Measurements from ENCODE around the gene CIAO1.
"Not testable (repeated sequence)": the region's sequence is repeated elsewhere in the genome, so short reads cannot be mapped to it uniquely, and the experiment has no call there.

CIAO1 gene

GRCh38 chr2:96276787-96277499 lies 10.9 kb downstream of the CIAO1 start:
- no peak for DNase-seq (ENCODE audit: low read depth)

- DNase-seq (ENCODE audit: low read depth) = no peak
Observed at GRCh38 chr2:96287273-96287856, 21.3 kb downstream of the CIAO1 start.

GRCh38 chr2:96291751-96292150 lies 25.7 kb downstream of the CIAO1 start:
- no peak for DNase-seq (ENCODE audit: low read depth)

- DNase-seq (ENCODE audit: low read depth) = not testable (repeated sequence)
Observed at GRCh38 chr2:96294271-96294670, 28.2 kb downstream of the CIAO1 start.

- no peak for DNase-seq (ENCODE audit: low read depth)
Observed at GRCh38 chr2:96296925-96297324, 30.9 kb downstream of the CIAO1 start.

- no peak for DNase-seq (ENCODE audit: low read depth)
Observed at GRCh38 chr2:96301865-96302264, 35.8 kb downstream of the CIAO1 start.

- DNase-seq (ENCODE audit: low read depth) = no peak
Observed at GRCh38 chr2:96304606-96305005, 38.6 kb downstream of the CIAO1 start.

GRCh38 chr2:96305091-96305978 lies 39.3 kb downstream of the CIAO1 start, which contains the start of gene SNRNP200:
TSS of gene SNRNP200 (minus strand) at chr2:96305546. CDS start at chr2:96305437, 109 bp downstream.
- DNase-seq (ENCODE audit: low read depth) = peak; percentile 85

- no peak for DNase-seq (ENCODE audit: low read depth)
Observed at GRCh38 chr2:96305979-96306308, 39.9 kb downstream of the CIAO1 start.

GRCh38 chr2:96306370-96306769 lies 40.3 kb downstream of the CIAO1 start:
- no peak for DNase-seq (ENCODE audit: low read depth)

GRCh38 chr2:96308248-96308647 lies 42.2 kb downstream of the CIAO1 start:
- DNase-seq (ENCODE audit: low read depth) = no peak

- no peak for DNase-seq (ENCODE audit: low read depth)
Observed at GRCh38 chr2:96315005-96315399, 49.0 kb downstream of the CIAO1 start.

GRCh38 chr2:96315400-96316071 lies 49.5 kb downstream of the CIAO1 start:
- DNase-seq (ENCODE audit: low read depth) = no peak

GRCh38 chr2:96316999-96317398 lies 51.0 kb downstream of the CIAO1 start:
- no peak for DNase-seq (ENCODE audit: low read depth)

GRCh38 chr2:96317584-96317997 lies 51.6 kb downstream of the CIAO1 start:
- no peak for DNase-seq (ENCODE audit: low read depth)

GRCh38 chr2:96318723-96319122 lies 52.7 kb downstream of the CIAO1 start:
- DNase-seq (ENCODE audit: low read depth) = no peak

GRCh38 chr2:96319396-96319795 lies 53.4 kb downstream of the CIAO1 start:
- DNase-seq (ENCODE audit: low read depth) = no peak

GRCh38 chr2:96320326-96320725 lies 54.3 kb downstream of the CIAO1 start:
- DNase-seq (ENCODE audit: low read depth) = no peak

GRCh38 chr2:96320728-96321622 lies 55.0 kb downstream of the CIAO1 start:
- no peak for DNase-seq (ENCODE audit: low read depth)
